K562 (cell line): ENCODE data around the gene CDYL. TPM values are rescaled to one million over a fixed set of nuclear protein-coding genes. Genes with fewer than 3 reads are reported as not detected.

Experiments
- ETS2 ChIP-seq: IDR thresholded peaks from 2 replicates; pipeline ENCODE4 v1.6.1; 2016; ENCODE audit warnings: borderline replicate concordance, missing genetic modification characterization, mild to moderate bottlenecking, moderate library complexity, missing compliant biosample characterization; ENCODE audit not compliant: poor library complexity, severe bottlenecking
- NFYB ChIP-seq: IDR thresholded peaks from 2 replicates; pipeline ENCODE4 v1.6.1; 2011; ENCODE audit warnings: mild to moderate bottlenecking, moderate library complexity; ENCODE audit not compliant: insufficient read length; ENCODE audit errors: extremely low read depth
- RREB1 ChIP-seq: fragments of 250-450 bp; sonication (Bioruptor Pico); IDR thresholded peaks from 2 replicates; pipeline ENCODE4 v1.4.0; 2020
- SRSF3 ChIP-seq: fragments of 200-400 bp; formaldehyde crosslinking; IDR thresholded peaks from 2 replicates; pipeline ENCODE4 v1.6.1; 2016; ENCODE audit warnings: mild to moderate bottlenecking, low read length, moderate library complexity; ENCODE audit not compliant: insufficient read depth
- STAG1 ChIP-seq: sonication (generic); formaldehyde crosslinking; IDR thresholded peaks from 2 replicates; pipeline ENCODE4 v1.5.0; 2020; ENCODE audit warnings: missing genetic modification reagents, borderline replicate concordance
- TBL1XR1 ChIP-seq, 2 experiments: IDR thresholded peaks; 2 replicates each; pipeline ENCODE4 v1.6.1; 2012; ENCODE audit warnings: improper control_type of control experiment in 2 of 2, low read length in 2 of 2, mild to moderate bottlenecking in 1 of 2
- TOE1 ChIP-seq, 2 experiments: fragments of 450-650 bp in 1 of 2; sonication (generic) in 1 of 2; formaldehyde crosslinking in 1 of 2; IDR thresholded peaks; 2 replicates each; pipeline versions ENCODE4 v1.7.1 to v1.8.0; 2016 to 2022; ENCODE audit warnings: borderline replicate concordance in 2 of 2, mild to moderate bottlenecking in 2 of 2, antibody characterized with exemption in 1 of 2, inconsistent platforms in 1 of 2, low read depth in 1 of 2, missing genetic modification reagents in 1 of 2, moderate library complexity in 1 of 2
- USF2 ChIP-seq: sonication (generic); formaldehyde crosslinking; IDR thresholded peaks from 2 replicates; pipeline ENCODE4 v1.5.0; 2020; ENCODE audit warnings: missing genetic modification reagents
- ZNF280A ChIP-seq: fragments of 450-650 bp; IDR thresholded peaks from 2 replicates; pipeline ENCODE4 v1.6.1; 2018; ENCODE audit warnings: mild to moderate bottlenecking, low read depth; ENCODE audit not compliant: partially characterized antibody
- polyA plus RNA-seq, 8 experiments: library from polyadenylated mRNA; depleted of rRNA in 4 of 8; stranded (reverse) in 5 of 8; unstranded in 3 of 8; fragments of >200 nt; fragmentation: Nextera tagmentation in 2 of 8; fragmentation: Illumina TruSeq in 1 of 8; extraction: Ambion mirVana in 2 of 8; extraction: Trizol in 1 of 8; gene quantifications; 2 replicates each; pipeline versions ENCODE4 v1.2.1 to v1.2.3, GENCODE V29; 2011 to 2014; ENCODE audit warnings: inconsistent platforms in 1 of 8, missing spikeins in 1 of 8
- total RNA-seq, 7 experiments: library from RNA; depleted of rRNA in 6 of 7; stranded (reverse); fragments of >200 nt in 6 of 7; fragmentation: Illumina TruSeq in 2 of 7; extraction: Trizol in 2 of 7; gene quantifications; 2 replicates each; pipeline versions ENCODE4 v1.2.1 to v1.2.3, GENCODE V29; 2011 to 2021; ENCODE audit warnings: low replicate concordance in 1 of 7

CDYL gene
- total and polyA plus RNA-seq, 9 of the 15 experiments (the other 6 are each of a cell fraction or from before 2014, with no cell fraction given), result 8.1 to 45.8 (median 40.8) TPM

- no peak for TF ChIP-seq ETS2 (tag)
- TF ChIP-seq ZNF280A, result no peak
- TF ChIP-seq TBL1XR1 (IDR thresholded peaks at IDR 0.05; ENCODE audit: low read length in 2 of 2), result peak; percentile 44 to 79; a peak in 2 of 4 replicates
- peak; percentile 41; the same call in 1 of the 2 replicates for TF ChIP-seq TOE1 (IDR thresholded peaks at IDR 0.05; ENCODE audit: borderline replicate concordance)
- no peak for TF ChIP-seq TOE1 (CRISPR knock-in tag; IDR thresholded peaks at IDR 0.05; ENCODE audit: borderline replicate concordance, low read depth)
- TF ChIP-seq SRSF3, result no peak
- TF ChIP-seq NFYB, result no peak
- TF ChIP-seq USF2 (CRISPR knock-in tag), result no peak
- no peak for TF ChIP-seq STAG1 (CRISPR knock-in tag)
- no peak for TF ChIP-seq RREB1 (CRISPR knock-in tag)
Observed at GRCh38 chr6:4727671-4728435, 48.4 kb upstream of the CDYL start (continued).
